GM18502 (cell line): ENCODE results near the gene DHFR.
"Not testable (repeated sequence)": the region's sequence is repeated elsewhere in the genome, so short reads cannot be mapped to it uniquely, and the experiment has no call there.

Source experiments
- ATAC-seq: cut with Tn5 transposase; IDR thresholded peaks from one replicate; pipeline ENCODE4 v1.9.1; 2021; ENCODE audit warnings: mild to moderate bottlenecking; ENCODE audit not compliant: unreplicated experiment, poor library complexity

The DHFR gene

DNA sequence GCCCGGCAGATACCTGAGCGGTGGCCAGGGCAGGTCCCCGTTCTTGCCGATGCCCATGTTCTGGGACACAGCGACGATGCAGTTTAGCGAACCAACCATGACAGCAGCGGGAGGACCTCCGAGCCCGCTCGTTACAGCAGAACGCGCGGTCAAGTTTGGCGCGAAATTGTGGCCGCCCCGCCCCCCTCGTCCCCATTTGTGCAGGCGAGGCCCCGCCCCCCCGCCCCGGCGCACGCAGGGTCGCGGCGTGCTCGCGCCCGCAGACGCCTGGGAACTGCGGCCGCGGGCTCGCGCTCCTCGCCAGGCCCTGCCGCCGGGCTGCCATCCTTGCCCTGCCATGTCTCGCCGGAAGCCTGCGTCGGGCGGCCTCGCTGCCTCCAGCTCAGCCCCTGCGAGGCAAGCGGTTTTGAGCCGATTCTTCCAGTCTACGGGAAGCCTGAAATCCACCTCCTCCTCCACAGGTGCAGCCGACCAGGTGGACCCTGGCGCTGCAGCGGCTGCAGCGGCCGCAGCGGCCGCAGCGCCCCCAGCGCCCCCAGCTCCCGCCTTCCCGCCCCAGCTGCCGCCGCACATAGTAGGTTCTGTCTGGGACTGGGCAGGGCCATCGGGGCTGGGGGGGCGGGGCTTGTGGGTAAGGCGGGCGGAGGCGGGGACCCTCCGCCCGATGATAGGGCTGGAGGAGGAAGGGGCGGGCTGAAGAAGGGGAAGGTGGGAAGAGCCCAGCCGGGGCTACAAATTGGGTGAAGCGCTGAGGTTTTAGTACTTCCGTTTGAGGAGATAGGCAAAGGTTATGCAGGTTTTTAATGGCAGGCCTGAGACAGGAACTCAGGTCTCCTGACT lies at the start of gene DHFR, which contains the start of gene MSH3:
Gene DHFR, minus strand, starts transcription at position 593 of the 840 bp plus-strand sequence. Its CDS starts 494 bp downstream, at position 99.
Gene MSH3, plus strand, starts transcription at position 262 of the 840 bp plus-strand sequence. Its CDS starts 76 bp downstream, at position 338.
- peak; percentile 43 for ATAC-seq

DNA sequence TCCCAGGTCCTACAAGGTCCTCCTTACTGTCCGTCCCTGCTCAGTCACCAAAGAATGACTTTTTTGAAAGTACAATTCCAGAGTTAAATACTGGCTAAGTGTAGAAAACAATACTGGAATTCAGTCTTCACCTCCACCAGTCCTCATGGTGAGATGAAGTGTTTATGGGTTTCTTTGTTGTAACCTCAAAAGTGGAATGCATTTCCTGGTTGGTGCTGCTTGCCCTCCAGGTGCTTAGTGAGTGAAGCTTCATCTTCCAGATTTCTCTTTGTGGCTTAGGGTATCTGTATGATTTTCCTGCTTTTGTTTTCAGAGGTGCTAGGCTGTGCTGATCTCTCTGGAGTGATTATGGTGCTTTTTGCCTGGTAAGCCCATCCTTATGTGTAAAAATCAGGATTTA lies 49.4 kb upstream of the DHFR start:
- no peak for ATAC-seq

- ATAC-seq, result no peak
Measured at GRCh38 chr5:80703747-80704146, 49.0 kb upstream of the DHFR start.

DNA sequence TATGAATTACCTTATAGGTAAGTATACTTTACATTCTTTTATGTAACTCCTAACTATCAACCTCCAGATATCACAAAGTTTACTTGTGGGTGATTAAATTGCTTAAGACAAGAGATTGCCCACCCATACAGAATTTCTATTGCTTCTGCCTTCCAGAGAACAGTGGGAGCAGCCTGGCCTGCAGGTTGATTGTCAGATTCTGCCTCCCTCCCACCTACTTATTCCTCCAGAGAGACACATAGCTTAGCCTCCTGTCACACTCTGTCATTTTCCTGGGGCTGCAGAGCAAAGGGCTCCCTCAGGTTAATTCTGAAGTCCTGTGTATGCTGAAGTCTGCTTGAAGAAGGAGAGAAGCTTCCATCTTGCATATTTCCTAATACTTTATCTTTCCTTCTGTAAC lies 48.5 kb upstream of the DHFR start:
- ATAC-seq, result no peak

GRCh38 chr5:80701597-80701996 lies 46.8 kb upstream of the DHFR start:
- ATAC-seq, result no peak

GRCh38 chr5:80698369-80698768 lies 43.6 kb upstream of the DHFR start:
- no peak for ATAC-seq

GRCh38 chr5:80697100-80697499 lies 42.3 kb upstream of the DHFR start:
- ATAC-seq, result no peak

DNA sequence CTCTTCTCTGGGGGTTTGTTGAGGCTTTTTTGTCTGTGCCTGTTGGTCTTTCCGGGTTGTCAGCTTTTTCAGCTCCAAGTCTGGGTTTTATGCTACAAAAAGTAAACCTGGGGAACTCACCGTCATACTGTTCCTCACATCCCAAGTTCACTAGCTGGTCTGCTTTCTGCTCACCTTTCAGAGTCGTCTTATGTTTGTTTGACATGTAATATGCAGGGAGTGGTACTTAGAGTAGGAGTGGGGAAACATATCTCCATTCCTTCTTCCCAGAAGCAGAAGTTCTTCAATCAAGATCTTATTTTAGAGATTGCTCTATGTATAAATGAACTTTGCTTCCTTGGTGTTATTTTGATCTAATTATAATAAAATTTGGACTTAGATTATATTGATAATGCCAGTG lies 41.7 kb upstream of the DHFR start:
- no peak for ATAC-seq

- no peak for ATAC-seq
Measured at GRCh38 chr5:80695666-80696065, 40.9 kb upstream of the DHFR start.

GRCh38 chr5:80689627-80690026 lies 34.8 kb upstream of the DHFR start:
- ATAC-seq, result no peak

DNA sequence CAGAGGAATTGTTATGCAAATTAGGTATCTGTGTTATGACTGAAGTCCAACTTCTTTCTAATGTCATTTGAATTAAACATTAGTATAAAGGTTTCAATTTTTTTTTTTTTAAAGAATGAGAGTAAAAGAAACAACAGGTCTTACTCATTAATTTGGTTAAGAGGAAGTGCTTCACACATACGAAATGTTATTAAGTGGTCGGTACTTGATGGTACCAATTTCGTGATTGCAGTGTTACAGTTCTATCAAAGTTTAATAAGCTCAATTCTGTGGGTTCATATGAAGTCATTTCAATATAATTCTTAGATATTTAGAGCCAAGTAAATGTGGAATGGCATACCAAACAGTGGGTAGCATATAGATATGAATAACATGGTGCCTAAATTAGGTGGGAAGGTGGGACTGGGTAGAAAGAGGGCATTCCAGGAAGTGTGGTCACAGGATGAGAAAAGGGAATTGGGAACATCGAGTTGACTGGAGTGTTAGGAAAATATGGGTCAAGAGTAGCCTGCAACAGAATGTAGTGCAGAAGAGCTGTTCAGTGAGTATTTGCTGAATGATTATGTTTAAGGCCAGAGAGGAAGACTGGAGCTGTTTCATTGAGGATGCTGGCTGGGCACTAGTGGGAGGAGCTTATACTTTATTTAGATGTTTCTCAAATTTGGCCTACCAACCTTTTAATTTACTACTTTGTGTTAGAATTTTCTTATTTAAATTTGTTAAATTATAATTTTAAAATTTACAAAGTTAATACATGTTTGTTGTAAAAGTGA lies 34.1 kb upstream of the DHFR start:
- no peak for ATAC-seq

DNA sequence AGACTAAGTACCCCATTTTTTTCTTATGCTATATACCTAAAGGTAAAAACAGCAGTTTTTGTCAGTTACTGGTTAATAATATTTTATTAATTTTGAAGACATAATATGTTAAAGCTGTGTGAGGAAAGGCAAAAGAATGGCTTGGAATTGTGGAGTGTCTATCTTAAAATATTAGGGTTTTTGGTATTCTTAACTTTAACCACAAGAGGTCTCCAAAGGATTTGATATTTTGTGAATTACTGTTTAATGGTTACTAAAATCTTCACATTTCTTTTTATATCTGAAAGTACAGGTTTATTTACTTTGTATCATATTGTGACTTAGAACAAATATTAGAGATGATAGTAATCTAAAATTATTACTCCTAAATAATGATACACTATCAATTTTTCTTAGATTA lies 32.0 kb upstream of the DHFR start:
- ATAC-seq, result no peak

GRCh38 chr5:80676706-80677105 lies 21.9 kb upstream of the DHFR start:
- no peak for ATAC-seq

DNA sequence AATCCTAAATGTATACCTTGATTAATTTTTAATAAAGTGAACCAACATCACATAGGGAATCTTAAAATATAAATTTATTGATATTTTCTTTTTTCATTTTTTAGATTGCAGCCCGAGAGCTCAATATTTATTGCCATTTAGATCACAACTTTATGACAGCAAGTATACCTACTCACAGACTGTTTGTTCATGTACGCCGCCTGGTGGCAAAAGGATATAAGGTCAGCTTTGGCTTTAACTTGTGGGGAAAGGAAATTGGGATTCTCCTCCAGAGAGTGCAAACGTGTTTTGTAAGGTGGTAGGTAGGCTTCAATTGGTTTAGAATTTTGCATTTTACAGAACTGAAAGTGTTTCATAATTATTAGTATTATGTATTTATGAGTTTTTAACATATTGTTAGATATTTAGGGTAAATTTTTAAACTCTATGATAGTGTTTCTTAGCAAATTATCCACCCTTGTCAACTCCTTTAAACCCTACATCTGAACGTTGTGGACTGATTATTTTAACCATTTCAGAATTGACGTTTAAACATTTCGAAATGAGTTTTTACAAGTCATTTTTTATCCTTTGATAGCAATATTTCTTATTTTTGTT lies 17.5 kb upstream of the DHFR start:
- ATAC-seq, result peak; percentile 43

DNA sequence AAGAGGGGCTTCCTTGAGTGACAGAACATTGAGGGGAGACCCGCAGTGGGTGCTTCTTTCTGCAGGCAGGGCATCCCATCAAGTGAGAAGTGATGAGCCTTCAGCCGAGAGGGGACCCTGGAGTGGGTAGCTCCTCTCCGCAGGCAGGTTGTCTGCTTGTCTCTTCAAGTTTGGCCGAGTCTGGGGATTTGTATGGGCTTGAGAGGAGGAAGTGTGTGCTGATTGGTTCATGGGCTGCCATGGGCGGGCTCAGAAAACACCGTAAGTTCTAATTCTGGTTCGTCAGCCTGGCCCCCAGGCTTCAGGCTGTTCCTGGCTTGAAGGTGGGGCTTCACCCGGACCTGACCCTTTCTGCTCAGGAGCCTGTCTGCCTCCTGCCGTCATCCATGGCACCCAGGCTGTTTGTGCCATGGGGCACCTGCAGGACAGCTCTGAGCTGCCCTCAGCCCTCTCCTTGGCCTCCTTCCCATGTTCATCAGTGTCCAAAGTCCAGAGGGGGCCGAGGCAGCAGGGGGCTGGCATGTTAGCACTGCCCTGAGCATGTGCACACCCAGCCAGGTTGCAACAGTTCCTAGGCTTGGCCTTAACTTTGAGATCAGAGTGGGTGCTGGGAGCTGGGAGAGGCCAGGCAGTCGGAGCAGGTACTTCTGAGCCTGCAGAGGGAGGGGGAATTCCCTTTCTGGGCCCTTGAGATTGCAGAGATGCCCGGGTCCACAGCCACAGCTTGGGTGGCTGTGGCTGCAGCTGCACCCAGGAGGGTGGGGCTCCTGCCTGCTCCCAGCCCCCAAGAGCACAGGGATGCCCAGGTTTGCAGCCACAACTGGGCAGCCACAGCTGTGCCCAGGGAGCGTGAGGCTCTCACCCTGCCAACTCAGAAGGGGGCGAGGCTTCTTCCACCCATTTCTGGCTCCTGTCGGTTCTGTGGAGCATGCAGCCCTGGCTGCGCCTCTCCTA lies 13.5 kb upstream of the DHFR start:
- ATAC-seq, result peak; percentile 93

- no peak for ATAC-seq
Measured at GRCh38 chr5:80667384-80667783, 12.6 kb upstream of the DHFR start.

DNA sequence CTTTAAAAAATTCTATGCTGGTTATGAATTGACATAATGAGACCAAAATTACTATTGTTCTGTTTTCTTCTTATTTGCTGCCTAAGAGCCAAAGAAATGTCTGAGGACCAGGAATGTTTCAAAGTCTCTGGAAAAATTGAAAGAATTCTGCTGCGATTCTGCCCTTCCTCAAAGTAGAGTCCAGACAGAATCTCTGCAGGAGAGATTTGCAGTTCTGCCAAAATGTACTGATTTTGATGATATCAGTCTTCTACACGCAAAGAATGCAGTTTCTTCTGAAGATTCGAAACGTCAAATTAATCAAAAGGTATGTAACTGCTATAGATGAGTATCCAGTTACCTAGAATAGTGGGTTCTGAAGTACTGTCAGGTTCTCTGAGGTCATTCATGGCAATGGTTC lies 10.3 kb upstream of the DHFR start:
- no peak for ATAC-seq

GRCh38 chr5:80662108-80662507 lies 7.3 kb upstream of the DHFR start:
- ATAC-seq, result no peak

DNA sequence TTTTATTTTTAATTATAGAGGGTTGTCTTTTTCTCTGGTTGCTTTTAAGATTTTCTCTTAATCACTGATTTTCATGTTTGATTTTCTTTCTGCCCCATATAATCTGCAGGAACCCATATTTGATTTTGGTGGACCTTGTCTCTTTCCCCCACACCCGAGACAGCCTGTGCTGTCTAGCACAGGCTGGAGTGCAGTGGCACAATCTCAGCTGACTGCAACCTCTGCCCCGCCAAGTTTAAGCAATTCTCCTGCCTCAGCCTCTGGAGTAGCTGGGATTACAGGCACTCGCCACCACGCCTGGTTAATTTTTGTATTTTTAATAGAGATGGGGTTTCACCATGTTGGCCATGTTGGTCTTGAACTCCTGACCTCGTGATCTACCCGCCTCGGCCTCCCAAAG lies 5.9 kb upstream of the DHFR start:
- ATAC-seq, result not testable (repeated sequence)

DNA sequence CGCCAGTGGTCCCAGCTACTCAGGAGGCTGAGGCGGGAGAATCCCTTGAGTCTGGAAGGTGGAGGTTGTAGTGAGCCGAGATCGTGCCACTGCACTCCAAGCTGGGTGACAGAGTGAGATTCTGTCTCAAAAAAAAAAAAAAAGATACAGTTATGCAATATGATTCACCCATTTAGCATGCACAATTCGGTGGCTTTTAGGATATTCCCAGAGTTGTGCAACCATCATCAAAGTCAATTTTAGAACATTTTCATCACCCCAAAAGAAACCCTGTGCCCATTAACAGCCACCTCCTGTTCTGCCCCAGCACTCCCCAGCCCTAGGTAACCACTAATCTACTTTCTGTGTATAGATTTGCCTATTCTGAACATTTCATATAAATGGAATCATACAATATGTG lies 4.3 kb upstream of the DHFR start:
- ATAC-seq, result no peak
